K562 (cell line): Measurements from ENCODE around the gene PLXNB3. TPM values are rescaled to one million over a fixed set of nuclear protein-coding genes. Genes with fewer than 3 reads are reported as not detected.

Experiments used
- ATAC-seq: fragments of 200-7000 bp; cut with Tn5 transposase; 3 replicates; pipeline ENCODE4 v1.9.1; 2020; ENCODE audit warnings: moderate library complexity
- BruUV-seq: library from RNA; stranded (reverse); fragments of 400-500 nt; replicated peaks from 2 replicates; lab custom pipeline; 2021; lab: Mats Ljungman, UMichigan
- CTCF ChIA-PET: fragments of 300-600 bp; formaldehyde crosslinking; extraction: SDS; loops from one replicate; lab custom pipeline; 2021; ENCODE audit warnings: low intra/inter-chr PET ratio; lab: Yijun Ruan, JAX
- POLR2A ChIA-PET: fragments of 300-600, 350-650 bp; sonication (Branson Sonifier 250); formaldehyde crosslinking; extraction: SDS; loops from one replicate; lab custom pipeline; 2021; ENCODE audit warnings: antibody characterized with exemption, inconsistent platforms; lab: Yijun Ruan, JAX
- DNase-seq, 4 experiments: peaks; one replicate each; pipeline versions ENCODE4 v3.0.0 to v3.0.0-alpha.2; 2011 to 2018; ENCODE audit warnings: low spot score in 3 of 4, mixed read lengths in 3 of 4; ENCODE audit errors: extremely low read depth in 1 of 4
- FAIRE-seq: peaks from 2 replicates; lab custom pipeline; 2011; peaks lifted over from hg19 to GRCh38; lab: Jason Lieb, UNC
- H2AFZ ChIP-seq: 2 replicates; pipeline ENCODE4 v1.6.0; 2011; ENCODE audit warnings: low read depth, low read length, control low read depth, inconsistent platforms
- H3K27ac ChIP-seq: fragments of 200-600 bp; 3 replicates; pipeline ENCODE4 v1.8.0; 2011; ENCODE audit warnings: low read depth, mild to moderate bottlenecking, control low read depth, inconsistent platforms, low read length, moderate library complexity, mixed read lengths; ENCODE audit errors: extremely low read depth
- H3K27me3 ChIP-seq, 2 experiments: fragments of 300-600 bp in 1 of 2; 2 replicates in 1 of 2; 3 replicates in 1 of 2; pipeline versions ENCODE4 v1.6.0 to v1.8.0; 2011; ENCODE audit warnings: inconsistent platforms in 2 of 2, low read length in 2 of 2, mild to moderate bottlenecking in 1 of 2, mixed read lengths in 1 of 2, moderate library complexity in 1 of 2; ENCODE audit not compliant: control insufficient read depth in 2 of 2, insufficient read depth in 2 of 2
- H3K36me3 ChIP-seq: fragments of 300-600 bp; 3 replicates; pipeline ENCODE4 v1.8.0; 2011; ENCODE audit warnings: mild to moderate bottlenecking, low read length, inconsistent platforms; ENCODE audit not compliant: control insufficient read depth, insufficient read depth
- H3K4me1 ChIP-seq, 2 experiments: fragments of 200-600 bp in 1 of 2; replicated peaks in 1 of 2; 2 replicates in 1 of 2; 3 replicates in 1 of 2; pipeline versions ENCODE4 v1.5.1 to v1.8.0; 2011; ENCODE audit warnings: inconsistent platforms in 2 of 2, low read length in 2 of 2, mild to moderate bottlenecking in 1 of 2, mixed read lengths in 1 of 2, moderate library complexity in 1 of 2; ENCODE audit not compliant: control insufficient read depth in 2 of 2, insufficient read depth in 2 of 2
- H3K4me2 ChIP-seq: 2 replicates; pipeline ENCODE4 v1.6.1; 2011; ENCODE audit warnings: low read length, control low read depth, inconsistent platforms, mixed read lengths; ENCODE audit not compliant: insufficient read depth
- H3K4me3 ChIP-seq: fragments of 200-600 bp; sonication (generic), shearing (Covaris generic); 2 replicates; pipeline ENCODE4 v1.5.1; 2016; ENCODE audit warnings: control low read depth, inconsistent platforms
- H3K79me2 ChIP-seq: fragments of 200-600 bp; 3 replicates; pipeline ENCODE4 v1.8.0; 2011; ENCODE audit warnings: low read length, inconsistent platforms; ENCODE audit not compliant: control insufficient read depth, insufficient read depth
- H3K9ac ChIP-seq, 2 experiments: 2 replicates each; pipeline versions ENCODE4 v1.6.0 to v1.6.1; 2011; ENCODE audit warnings: low read depth in 2 of 2, low read length in 2 of 2, control low read depth in 1 of 2, inconsistent platforms in 1 of 2, mild to moderate bottlenecking in 1 of 2, mixed read lengths in 1 of 2; ENCODE audit not compliant: insufficient read depth in 1 of 2
- H3K9me1 ChIP-seq: one replicate; pipeline ENCODE4 v1.6.0; 2011; ENCODE audit warnings: inconsistent platforms, mild to moderate bottlenecking, low read length, moderate library complexity; ENCODE audit not compliant: control insufficient read depth, insufficient read depth
- H3K9me3 ChIP-seq: replicated peaks from 2 replicates; pipeline ENCODE4 v1.5.1; 2011; ENCODE audit warnings: low read depth, low read length, inconsistent platforms; ENCODE audit not compliant: control insufficient read depth, insufficient read depth
- H4K20me1 ChIP-seq: replicated peaks from 2 replicates; pipeline ENCODE4 v1.6.1; 2011; ENCODE audit warnings: low read length, inconsistent platforms, mixed read lengths; ENCODE audit not compliant: control insufficient read depth, insufficient read depth
- MAFF ChIP-seq: IDR thresholded peaks from 2 replicates; pipeline ENCODE4 v1.6.1; 2012; ENCODE audit warnings: low read length, improper control_type of control experiment
- TFAM ChIP-seq: fragments of 250-450 bp; sonication (Bioruptor Pico); conservative IDR thresholded peaks from 2 replicates; pipeline ENCODE4 v1.5.0; 2021; ENCODE audit warnings: mild to moderate bottlenecking, moderate library complexity
- WGBS: fragments of 100-300 bp; shearing (Covaris generic); methylation state at CpG from one replicate; pipeline ENCODE4 v1.1.6; 2016; ENCODE audit warnings: low coverage, mixed read lengths; ENCODE audit not compliant: insufficient coverage; ENCODE audit errors: missing lambda C conversion rate; 5-methylcytosine and 5-hydroxymethylcytosine counted together
- in situ Hi-C: fragments of 300-500 bp; cut with MboI; formaldehyde crosslinking; loops from 4 replicates; pipeline ENCODE4 v1.15.0; 2018; ENCODE audit warnings: inconsistent platforms, mixed read lengths
- intact Hi-C: fragments of 100-400 bp; cut with micrococcal nuclease; formaldehyde crosslinking; loops from 2 replicates; pipeline ENCODE4 v1.14.2; 2022
- polyA plus RNA-seq, 8 experiments: library from polyadenylated mRNA; depleted of rRNA in 4 of 8; stranded (reverse) in 5 of 8; unstranded in 3 of 8; fragments of >200 nt; fragmentation: Nextera tagmentation in 2 of 8; fragmentation: Illumina TruSeq in 1 of 8; extraction: Ambion mirVana in 2 of 8; extraction: Trizol in 1 of 8; gene quantifications; 2 replicates each; pipeline versions ENCODE4 v1.2.1 to v1.2.3, GENCODE V29; 2011 to 2014; ENCODE audit warnings: inconsistent platforms in 1 of 8, missing spikeins in 1 of 8
- total RNA-seq, 7 experiments: library from RNA; depleted of rRNA in 6 of 7; stranded (reverse); fragments of >200 nt in 6 of 7; fragmentation: Illumina TruSeq in 2 of 7; extraction: Trizol in 2 of 7; gene quantifications; 2 replicates each; pipeline versions ENCODE4 v1.2.1 to v1.2.3, GENCODE V29; 2011 to 2021; ENCODE audit warnings: low replicate concordance in 1 of 7
- TF ChIP-seq, protein P1 (sequence below): sonication (generic); formaldehyde crosslinking; IDR thresholded peaks from 2 replicates; pipeline ENCODE4 v1.8.1; 2023; ENCODE audit warnings: mild to moderate bottlenecking, missing genetic modification reagents

PLXNB3 gene
- total and polyA plus RNA-seq, 9 of the 15 experiments (the other 6 are each of a cell fraction or from before 2014, with no cell fraction given), result 0.22 to 2.0 (median 1.4) TPM; not detected in 2

DNA sequence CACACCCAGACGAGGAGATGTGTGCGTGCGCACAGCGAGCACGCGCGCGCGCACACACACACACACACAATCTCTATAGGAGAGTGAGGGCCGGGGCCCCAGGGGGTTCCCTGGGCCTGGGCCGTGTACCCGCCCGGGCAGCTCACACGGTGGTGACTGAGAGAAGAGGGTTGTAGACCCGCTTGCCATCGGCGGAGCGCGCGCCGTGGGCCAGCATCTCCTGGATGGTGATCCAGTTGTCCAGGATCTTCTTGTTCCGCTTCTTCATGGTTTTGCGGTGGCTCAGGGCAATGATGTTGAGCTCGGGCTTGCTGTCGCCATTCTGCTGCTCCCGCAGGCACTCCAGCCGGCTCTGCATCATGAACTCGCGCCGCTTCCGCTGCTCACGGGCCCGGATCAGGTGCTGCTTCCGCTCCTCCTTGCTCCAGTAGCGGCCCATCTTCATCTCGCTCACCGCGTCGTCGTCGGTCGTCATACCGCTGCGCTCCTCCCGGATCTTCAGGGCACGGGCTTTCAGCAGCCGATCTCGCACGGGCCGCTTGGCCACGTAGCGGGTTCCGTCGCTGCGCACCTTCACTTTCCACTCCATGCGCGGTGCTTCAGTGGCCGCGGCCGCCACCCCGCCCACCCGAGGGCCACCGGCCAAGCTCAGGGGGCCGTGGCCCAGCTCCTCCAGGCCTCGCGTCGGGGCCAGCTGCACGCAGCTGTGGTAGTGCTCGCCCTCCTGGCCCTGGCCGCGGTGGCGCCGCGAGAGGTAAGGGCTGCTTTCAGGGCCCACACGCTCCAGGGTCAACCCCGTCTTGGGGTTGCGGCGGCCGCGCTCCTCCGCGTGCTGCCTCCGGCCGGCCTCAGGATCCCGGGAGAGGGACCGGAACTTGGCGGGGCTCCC is 39.4 kb downstream of the PLXNB3 start:
- H3K36me3 ChIP-seq, result peaks cover 10% of the 10 kb centered on the region; the same call in 1 of the 3 replicates
- no peaks in the 10 kb centered on the region for H3K79me2 ChIP-seq
- WGBS, result 63% methylated on average over 17 of the region's 87 CpGs

More for the DNA sequence above, 39.4 kb downstream of the PLXNB3 start:
- Histone ChIP-seq H4K20me1 (no peaks in the 10 kb centered on the region; the same call in 1 of the 2 replicates), H3K9me3 (no peaks in the 10 kb centered on the region), H3K9me1 (no peaks in the 10 kb centered on the region), H3K4me1 (peaks cover 0 to 43% of the 10 kb centered on the region in 2 experiments; a peak in 2 of 5 replicates), H3K27ac (no peak overlapping the region), H2AFZ (no peak overlapping the region), H3K4me2 (no peak overlapping the region), H3K27me3 (peaks cover 0 to 12% of the 10 kb centered on the region in 2 experiments; a peak in 3 of 5 replicates), H3K4me3 (no peak overlapping the region), H3K9ac (no peak overlapping the region)
- ChIA-PET POLR2A (no interaction called here), CTCF (no interaction called here)
- no peak for FAIRE-seq
- DNase-seq, result no peak
- BruUV-seq, result no TSS peak
- intact Hi-C loops, result no loop called here
- no peak for TF ChIP-seq MAFF
- TF ChIP-seq, protein P1, sequence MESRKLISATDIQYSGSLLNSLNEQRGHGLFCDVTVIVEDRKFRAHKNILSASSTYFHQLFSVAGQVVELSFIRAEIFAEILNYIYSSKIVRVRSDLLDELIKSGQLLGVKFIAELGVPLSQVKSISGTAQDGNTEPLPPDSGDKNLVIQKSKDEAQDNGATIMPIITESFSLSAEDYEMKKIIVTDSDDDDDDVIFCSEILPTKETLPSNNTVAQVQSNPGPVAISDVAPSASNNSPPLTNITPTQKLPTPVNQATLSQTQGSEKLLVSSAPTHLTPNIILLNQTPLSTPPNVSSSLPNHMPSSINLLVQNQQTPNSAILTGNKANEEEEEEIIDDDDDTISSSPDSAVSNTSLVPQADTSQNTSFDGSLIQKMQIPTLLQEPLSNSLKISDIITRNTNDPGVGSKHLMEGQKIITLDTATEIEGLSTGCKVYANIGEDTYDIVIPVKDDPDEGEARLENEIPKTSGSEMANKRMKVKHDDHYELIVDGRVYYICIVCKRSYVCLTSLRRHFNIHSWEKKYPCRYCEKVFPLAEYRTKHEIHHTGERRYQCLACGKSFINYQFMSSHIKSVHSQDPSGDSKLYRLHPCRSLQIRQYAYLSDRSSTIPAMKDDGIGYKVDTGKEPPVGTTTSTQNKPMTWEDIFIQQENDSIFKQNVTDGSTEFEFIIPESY, result peak; percentile 76
- no peak for TF ChIP-seq TFAM (CRISPR knock-in tag)
- no peak for ATAC-seq
- in situ Hi-C loops, result no loop called here
